Right lobe of liver (tissue), 4 donors: ENCODE results near the gene DAAM1.

ENCODE experiments used
- CTCF ChIP-seq, 4 donors: fragments of 200-600 bp in 3 of 4; fragments of 450-650 bp in 1 of 4; IDR thresholded peaks; one replicate each; pipeline versions ENCODE4 v1.5.1 to v1.8.0; 2016 to 2022; ENCODE audit warnings: antibody characterized with exemption in 4 of 4, mild to moderate bottlenecking in 2 of 4
- POLR2A ChIP-seq: fragments of 450-650 bp; IDR thresholded peaks from one replicate; pipeline ENCODE4 v1.6.1; 2017; ENCODE audit warnings: antibody characterized with exemption, mild to moderate bottlenecking
- donor health status: DM: no; HTN: no; CAD: no.
- donor health status: DM: no; HTN: no; CAD: no.
- donor health status: DM: no; HTN: yes; CAD: no.

- TF ChIP-seq CTCF (IDR thresholded peaks at IDR 0.05) (no peak), POLR2A (no peak)
Measured at GRCh38 chr14:59347511-59347900, 159.0 kb downstream of the DAAM1 start.
